ENCODE results near the gene MYCBPAP. TPM values are rescaled to one million over a fixed set of nuclear protein-coding genes. Genes with fewer than 3 reads are reported as not detected.

The MYCBPAP gene
- total and polyA plus RNA-seq, 2 donors (not counting 1 experiment from before 2014, with no cell fraction given) = 0.16 to 3.0 TPM

- Histone ChIP-seq H3K4me2 (ENCODE audit: extremely low read depth, insufficient read depth, low read length) (no peak overlapping the region), H3K4me3 (replicated peaks in 1 of 4; ENCODE audit: control extremely low read depth in 1 of 4, insufficient read depth in 1 of 4, low read depth in 3 of 4, low read length in 4 of 4) (no peak overlapping the region), H3K79me2 (ENCODE audit: control insufficient read depth, insufficient read depth, low read length) (peaks cover 3% of the 10 kb centered on the region), H3K9ac (ENCODE audit: insufficient read depth, low read length) (no peak overlapping the region), H3K4me1 (ENCODE audit: control insufficient read depth, extremely low read depth, insufficient read depth, low read length) (peaks cover 4% of the 10 kb centered on the region), H3K27me3 (ENCODE audit: control insufficient read depth, insufficient read depth, low read length) (no peaks in the 10 kb centered on the region), H3K27ac (ENCODE audit: insufficient read depth, low read length) (no peak overlapping the region), H3K9me3 (ENCODE audit: control insufficient read depth, insufficient read depth, low read depth, low read length) (no peaks in the 10 kb centered on the region), H4K20me1 (ENCODE audit: control insufficient read depth, extremely low read depth, insufficient read depth, low read length) (no peaks in the 10 kb centered on the region), H2AFZ (ENCODE audit: low read length) (no peak overlapping the region), H3K36me3 (ENCODE audit: control insufficient read depth, insufficient read depth, low read length) (peaks cover 10% of the 10 kb centered on the region)
- TF ChIP-seq CTCF (conservative IDR thresholded peaks at IDR 0.05 in 1 of 2, IDR thresholded peaks at IDR 0.05 in 1 of 2; ENCODE audit: low read depth in 1 of 2, low read length in 2 of 2) (no peak), EZH2 (IDR thresholded peaks at IDR 0.05; ENCODE audit: low read length, missing control alignments) (no peak)
- DNase-seq (ENCODE audit: low read depth in 2 of 2) = no peak
Measured at GRCh38 chr17:50551884-50552283, 43.6 kb downstream of the MYCBPAP start.

DNA sequence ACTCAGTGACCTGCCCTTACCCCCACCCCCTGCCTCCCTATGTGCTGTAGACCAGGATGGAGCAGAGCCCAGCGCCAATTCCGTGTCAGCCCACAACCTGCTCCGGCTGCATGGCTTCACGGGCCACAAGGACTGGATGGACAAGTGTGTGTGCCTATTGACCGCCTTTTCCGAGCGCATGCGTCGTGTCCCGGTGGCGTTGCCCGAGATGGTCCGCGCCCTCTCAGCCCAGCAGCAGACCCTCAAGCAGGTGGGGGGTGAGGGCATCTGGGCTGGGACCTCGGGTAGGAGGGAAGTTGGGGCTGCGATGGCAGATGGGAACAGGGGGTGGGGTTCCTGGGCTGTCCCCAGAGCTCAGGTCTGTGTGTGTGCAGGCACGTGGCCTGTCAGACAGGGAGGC lies 46.0 kb downstream of the MYCBPAP start:
- H3K4me1 ChIP-seq (ENCODE audit: control insufficient read depth, extremely low read depth, insufficient read depth, low read length) = no peaks in the 10 kb centered on the region
- H3K9me3 ChIP-seq (ENCODE audit: control insufficient read depth, insufficient read depth, low read depth, low read length) = no peaks in the 10 kb centered on the region
- no peaks in the 10 kb centered on the region for H3K79me2 ChIP-seq (ENCODE audit: control insufficient read depth, insufficient read depth, low read length)
- H3K4me2 ChIP-seq (ENCODE audit: extremely low read depth, insufficient read depth, low read length) = no peak overlapping the region
- H3K4me3 ChIP-seq (replicated peaks in 1 of 4; ENCODE audit: control extremely low read depth in 1 of 4, insufficient read depth in 1 of 4, low read depth in 3 of 4, low read length in 4 of 4) = no peak overlapping the region
- no peak overlapping the region for H3K9ac ChIP-seq (ENCODE audit: insufficient read depth, low read length)
- H4K20me1 ChIP-seq (ENCODE audit: control insufficient read depth, extremely low read depth, insufficient read depth, low read length) = no peaks in the 10 kb centered on the region
- H2AFZ ChIP-seq (ENCODE audit: low read length) = no peak overlapping the region
- peaks cover 10% of the 10 kb centered on the region for H3K36me3 ChIP-seq (ENCODE audit: control insufficient read depth, insufficient read depth, low read length)
- H3K27me3 ChIP-seq (ENCODE audit: control insufficient read depth, insufficient read depth, low read length) = peaks cover 10% of the 10 kb centered on the region
- no peak for DNase-seq (ENCODE audit: low read depth in 2 of 2)
- TF ChIP-seq EZH2 (IDR thresholded peaks at IDR 0.05; ENCODE audit: low read length, missing control alignments) = no peak
- no peak for TF ChIP-seq CTCF (conservative IDR thresholded peaks at IDR 0.05 in 1 of 2, IDR thresholded peaks at IDR 0.05 in 1 of 2; ENCODE audit: low read depth in 1 of 2, low read length in 2 of 2)
- no peak overlapping the region for H3K27ac ChIP-seq (ENCODE audit: insufficient read depth, low read length)

GRCh38 chr17:50556803-50557202 lies 48.6 kb downstream of the MYCBPAP start:
- Histone ChIP-seq H3K9ac (ENCODE audit: insufficient read depth, low read length) (no peak overlapping the region), H3K36me3 (ENCODE audit: control insufficient read depth, insufficient read depth, low read length) (peaks cover 2% of the 10 kb centered on the region), H3K4me2 (ENCODE audit: extremely low read depth, insufficient read depth, low read length) (no peak overlapping the region), H3K9me3 (ENCODE audit: control insufficient read depth, insufficient read depth, low read depth, low read length) (no peaks in the 10 kb centered on the region), H3K27me3 (ENCODE audit: control insufficient read depth, insufficient read depth, low read length) (peaks cover 24% of the 10 kb centered on the region), H4K20me1 (ENCODE audit: control insufficient read depth, extremely low read depth, insufficient read depth, low read length) (no peaks in the 10 kb centered on the region), H3K27ac (ENCODE audit: insufficient read depth, low read length) (no peak overlapping the region), H3K4me3 (replicated peaks in 1 of 4; ENCODE audit: control extremely low read depth in 1 of 4, insufficient read depth in 1 of 4, low read depth in 3 of 4, low read length in 4 of 4) (no peak overlapping the region), H2AFZ (ENCODE audit: low read length) (no peak overlapping the region), H3K4me1 (ENCODE audit: control insufficient read depth, extremely low read depth, insufficient read depth, low read length) (peaks cover 7% of the 10 kb centered on the region), H3K79me2 (ENCODE audit: control insufficient read depth, insufficient read depth, low read length) (no peaks in the 10 kb centered on the region)
- DNase-seq (ENCODE audit: low read depth in 2 of 2) = no peak
- TF ChIP-seq EZH2 (IDR thresholded peaks at IDR 0.05; ENCODE audit: low read length, missing control alignments) (no peak), CTCF (conservative IDR thresholded peaks at IDR 0.05 in 1 of 2, IDR thresholded peaks at IDR 0.05 in 1 of 2; ENCODE audit: low read depth in 1 of 2, low read length in 2 of 2) (no peak)
